ENCODE results near the gene PADI2. TPM values are rescaled to one million over a fixed set of nuclear protein-coding genes. Genes with fewer than 3 reads are reported as not detected.
"Not testable (repeated sequence)": the region's sequence is repeated elsewhere in the genome, so short reads cannot be mapped to it uniquely, and the experiment has no call there.

The PADI2 gene
- total RNA-seq, 1 donor from 2014 or later, result 0.28 TPM

DNA sequence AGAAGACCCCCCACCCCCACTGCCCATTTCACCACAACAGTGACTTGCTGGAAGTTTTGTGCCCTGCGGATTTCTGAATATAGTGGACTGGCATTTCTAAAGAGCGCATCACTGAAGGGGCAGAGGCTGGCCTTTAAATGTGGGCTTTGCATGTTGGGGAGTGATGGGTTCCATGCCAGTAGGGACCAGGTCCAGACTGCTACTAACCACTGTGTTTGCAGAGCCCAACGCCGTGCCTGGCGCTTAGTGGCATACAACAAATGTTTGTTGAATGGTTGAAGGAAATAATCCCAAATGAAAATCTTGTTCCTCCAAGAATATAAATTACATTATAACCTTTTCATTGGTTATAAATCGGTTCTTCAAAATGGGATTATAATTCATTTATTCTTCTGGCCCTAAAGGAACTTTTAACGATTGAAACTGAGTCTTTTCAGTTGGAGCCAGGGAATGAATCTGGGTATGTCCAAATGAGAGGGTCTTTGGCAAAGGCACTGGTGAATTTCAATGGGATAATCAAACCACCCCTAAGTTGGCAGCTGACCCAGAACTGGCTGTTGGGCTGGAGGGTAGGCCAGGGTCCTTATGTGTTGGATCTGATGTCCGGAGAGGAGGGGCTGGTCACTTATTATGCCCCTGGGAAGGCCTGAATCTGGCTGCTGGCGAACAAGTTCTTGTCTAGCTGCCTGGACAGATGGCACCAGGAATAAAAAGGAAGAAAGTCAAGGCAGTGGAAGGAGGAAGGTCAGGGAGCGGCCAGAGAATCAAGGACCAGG lies 51.6 kb downstream of the PADI2 start:
- no peak overlapping the region for H3K27ac Mint-ChIP-seq (ENCODE audit: unreplicated experiment)
- no peak for DNase-seq (ENCODE audit: low spot score)

DNA sequence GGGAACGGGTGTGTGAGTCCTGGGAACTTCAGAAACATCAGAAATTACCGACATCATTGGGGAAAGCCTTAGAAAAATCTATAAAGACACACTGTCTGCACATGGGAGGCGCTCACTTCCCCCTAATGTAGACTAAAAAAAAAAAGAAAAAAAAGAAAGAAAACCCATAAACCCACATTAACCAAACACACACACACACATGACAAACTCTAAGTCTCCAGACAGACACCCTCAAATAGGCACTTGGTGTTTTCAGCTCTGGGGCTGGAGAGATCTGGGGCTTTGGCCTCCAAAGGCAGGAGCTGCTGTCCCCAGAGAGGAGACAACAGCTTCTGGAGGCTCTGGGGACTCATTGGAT lies 52.2 kb downstream of the PADI2 start:
- Mint-ChIP-seq H3K4me3 (ENCODE audit: unreplicated experiment) (no peak overlapping the region), H3K9me3 (ENCODE audit: unreplicated experiment) (no peaks in the 10 kb centered on the region), H3K27me3 (ENCODE audit: unreplicated experiment) (peaks cover 5% of the 10 kb centered on the region), H3K27ac (ENCODE audit: unreplicated experiment) (no peak overlapping the region), H3K36me3 (ENCODE audit: low read depth, unreplicated experiment) (no peaks in the 10 kb centered on the region), H3K4me1 (ENCODE audit: unreplicated experiment) (peaks cover 4% of the 10 kb centered on the region)
- TF ChIP-seq, protein P1, sequence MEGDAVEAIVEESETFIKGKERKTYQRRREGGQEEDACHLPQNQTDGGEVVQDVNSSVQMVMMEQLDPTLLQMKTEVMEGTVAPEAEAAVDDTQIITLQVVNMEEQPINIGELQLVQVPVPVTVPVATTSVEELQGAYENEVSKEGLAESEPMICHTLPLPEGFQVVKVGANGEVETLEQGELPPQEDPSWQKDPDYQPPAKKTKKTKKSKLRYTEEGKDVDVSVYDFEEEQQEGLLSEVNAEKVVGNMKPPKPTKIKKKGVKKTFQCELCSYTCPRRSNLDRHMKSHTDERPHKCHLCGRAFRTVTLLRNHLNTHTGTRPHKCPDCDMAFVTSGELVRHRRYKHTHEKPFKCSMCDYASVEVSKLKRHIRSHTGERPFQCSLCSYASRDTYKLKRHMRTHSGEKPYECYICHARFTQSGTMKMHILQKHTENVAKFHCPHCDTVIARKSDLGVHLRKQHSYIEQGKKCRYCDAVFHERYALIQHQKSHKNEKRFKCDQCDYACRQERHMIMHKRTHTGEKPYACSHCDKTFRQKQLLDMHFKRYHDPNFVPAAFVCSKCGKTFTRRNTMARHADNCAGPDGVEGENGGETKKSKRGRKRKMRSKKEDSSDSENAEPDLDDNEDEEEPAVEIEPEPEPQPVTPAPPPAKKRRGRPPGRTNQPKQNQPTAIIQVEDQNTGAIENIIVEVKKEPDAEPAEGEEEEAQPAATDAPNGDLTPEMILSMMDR (IDR thresholded peaks at IDR 0.05; ENCODE audit: unreplicated experiment), result no peak
- no peak for DNase-seq (ENCODE audit: low spot score)

More for the DNA sequence above, 51.6 kb downstream of the PADI2 start:
- no peaks in the 10 kb centered on the region for H3K36me3 Mint-ChIP-seq (ENCODE audit: low read depth, unreplicated experiment)
- no peaks in the 10 kb centered on the region for H3K9me3 Mint-ChIP-seq (ENCODE audit: unreplicated experiment)
- H3K4me3 Mint-ChIP-seq (ENCODE audit: unreplicated experiment), result no peak overlapping the region
- peaks cover 5% of the 10 kb centered on the region for H3K27me3 Mint-ChIP-seq (ENCODE audit: unreplicated experiment)
- TF ChIP-seq, protein P1 (IDR thresholded peaks at IDR 0.05; ENCODE audit: unreplicated experiment), result no peak
- H3K4me1 Mint-ChIP-seq (ENCODE audit: unreplicated experiment), result peaks cover 4% of the 10 kb centered on the region

DNA sequence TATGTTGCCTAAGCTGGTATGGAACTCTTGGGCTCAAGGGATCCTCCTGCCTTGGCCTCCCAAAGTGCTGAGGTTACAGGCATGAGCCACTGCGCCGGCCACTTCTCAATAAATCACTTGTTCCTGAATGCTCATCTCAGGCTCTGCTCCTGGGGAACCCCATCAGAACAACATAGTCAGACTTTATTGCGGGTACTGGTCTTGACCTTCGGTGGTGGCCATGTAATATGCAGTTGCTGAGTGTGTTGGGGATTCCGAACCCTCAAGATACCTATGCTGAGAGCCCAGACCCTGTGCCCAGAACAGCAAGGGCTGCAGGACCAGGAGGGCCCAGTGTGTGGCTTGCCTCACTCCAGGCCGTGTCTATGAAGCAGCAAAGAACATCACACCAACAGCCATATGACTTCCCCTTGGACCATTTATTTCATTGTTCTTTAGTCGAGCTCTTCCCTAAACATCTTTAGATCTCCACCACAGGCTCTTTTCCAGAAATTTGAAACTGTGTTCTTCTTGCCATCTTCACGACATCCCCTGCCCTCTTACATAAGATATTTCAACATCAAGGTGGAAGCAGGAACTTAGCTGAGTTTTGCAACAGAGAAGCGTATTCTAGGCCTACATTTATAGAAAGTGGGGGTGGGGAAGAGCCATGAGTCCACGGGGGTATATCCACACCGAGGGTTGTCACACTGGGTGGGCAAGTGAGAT lies 52.7 kb downstream of the PADI2 start:
- Mint-ChIP-seq H3K4me1 (ENCODE audit: unreplicated experiment) (peaks cover 4% of the 10 kb centered on the region), H3K4me3 (ENCODE audit: unreplicated experiment) (no peak overlapping the region), H3K27me3 (ENCODE audit: unreplicated experiment) (peaks cover 5% of the 10 kb centered on the region), H3K36me3 (ENCODE audit: low read depth, unreplicated experiment) (no peaks in the 10 kb centered on the region), H3K27ac (ENCODE audit: unreplicated experiment) (no peak overlapping the region), H3K9me3 (ENCODE audit: unreplicated experiment) (no peaks in the 10 kb centered on the region)
- no peak for DNase-seq (ENCODE audit: low spot score)
- TF ChIP-seq, protein P1 (IDR thresholded peaks at IDR 0.05; ENCODE audit: unreplicated experiment), result no peak

DNA sequence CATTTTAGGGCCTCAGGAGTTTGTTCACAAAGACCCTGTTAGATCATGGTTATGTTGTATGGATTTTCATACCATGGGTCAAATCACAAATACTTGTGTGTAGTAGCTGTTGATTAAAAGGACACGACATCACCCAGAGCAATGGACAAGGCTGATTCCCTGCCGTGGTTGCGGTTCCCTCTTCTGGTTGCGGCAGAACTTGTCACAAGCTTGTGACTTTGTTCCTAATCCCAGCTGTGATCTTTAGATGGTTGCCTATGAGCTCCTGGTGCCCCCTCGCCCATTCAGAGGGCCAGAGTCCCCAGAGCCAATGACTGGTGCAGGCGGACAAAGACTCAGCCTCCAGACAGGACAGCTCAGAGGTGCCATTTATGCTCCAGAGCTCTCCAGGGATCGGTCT lies 53.6 kb downstream of the PADI2 start:
- Mint-ChIP-seq H3K27me3 (ENCODE audit: unreplicated experiment) (peaks cover 5% of the 10 kb centered on the region), H3K4me1 (ENCODE audit: unreplicated experiment) (peaks cover 4% of the 10 kb centered on the region), H3K9me3 (ENCODE audit: unreplicated experiment) (no peaks in the 10 kb centered on the region), H3K27ac (ENCODE audit: unreplicated experiment) (no peak overlapping the region), H3K4me3 (ENCODE audit: unreplicated experiment) (no peak overlapping the region), H3K36me3 (ENCODE audit: low read depth, unreplicated experiment) (no peaks in the 10 kb centered on the region)
- TF ChIP-seq, protein P1 (IDR thresholded peaks at IDR 0.05; ENCODE audit: unreplicated experiment), result no peak
- DNase-seq (ENCODE audit: low spot score), result no peak

DNA sequence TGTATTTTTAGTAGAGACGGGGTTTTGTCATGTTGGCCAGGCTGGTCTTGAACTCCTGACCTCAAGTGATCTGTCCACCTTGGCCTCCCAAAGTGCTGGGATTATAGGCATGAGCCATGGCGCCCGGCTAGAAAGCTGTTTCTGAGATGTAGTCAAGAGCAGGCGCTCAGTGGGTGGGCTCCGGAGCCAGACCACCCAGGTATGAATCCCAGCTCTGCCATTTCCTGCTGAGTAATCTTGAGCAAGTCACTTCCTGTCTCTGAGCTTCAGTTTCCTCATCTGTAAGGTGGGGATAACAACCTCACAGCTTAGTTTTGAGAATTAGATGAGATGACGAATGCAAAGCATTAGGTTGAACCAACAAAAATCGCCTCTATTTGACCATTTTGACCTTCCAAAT lies 56.5 kb downstream of the PADI2 start:
- H3K4me3 Mint-ChIP-seq (ENCODE audit: unreplicated experiment); H3K36me3 Mint-ChIP-seq (ENCODE audit: low read depth, unreplicated experiment); DNase-seq (ENCODE audit: low spot score); H3K27ac Mint-ChIP-seq (ENCODE audit: unreplicated experiment); H3K27me3 Mint-ChIP-seq (ENCODE audit: unreplicated experiment); H3K4me1 Mint-ChIP-seq (ENCODE audit: unreplicated experiment); H3K9me3 Mint-ChIP-seq (ENCODE audit: unreplicated experiment): not testable (repeated sequence)
